HG03066 (cell line): ENCODE measurements around the gene SLC6A8.

Source experiments
- ATAC-seq: cut with Tn5 transposase; IDR thresholded peaks from one replicate; pipeline ENCODE4 v1.9.1; 2021; ENCODE audit warnings: low read depth; ENCODE audit not compliant: unreplicated experiment

SLC6A8 gene

DNA sequence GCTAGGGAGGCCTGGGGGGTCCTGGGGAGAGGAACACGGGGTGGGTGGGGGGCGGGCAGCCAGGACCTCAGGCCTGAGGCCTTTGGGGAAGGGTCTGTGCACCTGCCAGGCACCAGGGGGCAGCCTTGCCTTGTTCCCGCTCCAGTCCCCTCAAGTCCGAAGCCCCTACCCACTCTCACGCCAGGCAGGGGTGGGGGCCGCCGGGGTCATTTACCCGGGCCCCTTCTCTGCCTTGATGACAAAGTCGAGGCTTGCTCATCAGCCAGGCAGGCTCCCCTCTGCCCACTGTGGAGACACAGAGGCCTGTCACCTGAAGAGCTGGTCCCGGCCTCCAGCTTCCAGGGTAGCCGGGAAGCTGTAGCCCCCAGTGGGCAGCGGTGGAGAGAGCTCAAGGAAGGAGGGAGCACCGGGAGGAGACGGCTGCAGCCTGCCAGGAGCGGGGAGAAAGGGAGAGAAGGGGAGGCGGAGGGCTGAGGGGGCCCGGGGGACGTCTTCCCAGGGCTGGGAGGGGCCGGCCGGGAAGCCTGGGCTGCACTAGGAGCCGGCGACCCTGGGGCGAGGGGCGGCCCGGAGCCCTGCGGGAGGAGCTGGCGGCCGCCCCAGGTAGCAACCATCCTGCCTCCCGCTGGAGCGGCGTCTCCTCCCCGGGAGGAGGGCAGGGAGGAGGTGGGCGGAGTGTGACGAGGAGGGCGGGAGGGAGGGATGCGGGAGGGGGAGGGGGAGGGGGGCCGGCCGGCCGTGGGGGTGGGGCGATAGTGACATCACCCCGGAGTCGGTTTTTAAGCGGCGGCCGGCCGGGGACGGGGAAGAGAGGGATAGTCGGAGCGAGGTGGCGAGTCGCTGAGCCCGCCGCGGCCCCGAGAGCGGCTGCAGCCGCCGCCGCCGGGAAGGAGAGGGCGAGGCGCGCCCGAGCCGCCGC is at the start of gene SLC6A8:
TSS of gene SLC6A8 (plus strand) at position 806 of the 919 bp plus-strand sequence. CDS start 649 bp downstream, outside the sequence.
- no peak for ATAC-seq

- no peak for ATAC-seq
These were observed 49.7 kb upstream of the SLC6A8 start for GRCh38 chrX:153638041-153638371.

GRCh38 chrX:153638436-153639176 is 49.1 kb upstream of the SLC6A8 start:
- no peak for ATAC-seq

DNA sequence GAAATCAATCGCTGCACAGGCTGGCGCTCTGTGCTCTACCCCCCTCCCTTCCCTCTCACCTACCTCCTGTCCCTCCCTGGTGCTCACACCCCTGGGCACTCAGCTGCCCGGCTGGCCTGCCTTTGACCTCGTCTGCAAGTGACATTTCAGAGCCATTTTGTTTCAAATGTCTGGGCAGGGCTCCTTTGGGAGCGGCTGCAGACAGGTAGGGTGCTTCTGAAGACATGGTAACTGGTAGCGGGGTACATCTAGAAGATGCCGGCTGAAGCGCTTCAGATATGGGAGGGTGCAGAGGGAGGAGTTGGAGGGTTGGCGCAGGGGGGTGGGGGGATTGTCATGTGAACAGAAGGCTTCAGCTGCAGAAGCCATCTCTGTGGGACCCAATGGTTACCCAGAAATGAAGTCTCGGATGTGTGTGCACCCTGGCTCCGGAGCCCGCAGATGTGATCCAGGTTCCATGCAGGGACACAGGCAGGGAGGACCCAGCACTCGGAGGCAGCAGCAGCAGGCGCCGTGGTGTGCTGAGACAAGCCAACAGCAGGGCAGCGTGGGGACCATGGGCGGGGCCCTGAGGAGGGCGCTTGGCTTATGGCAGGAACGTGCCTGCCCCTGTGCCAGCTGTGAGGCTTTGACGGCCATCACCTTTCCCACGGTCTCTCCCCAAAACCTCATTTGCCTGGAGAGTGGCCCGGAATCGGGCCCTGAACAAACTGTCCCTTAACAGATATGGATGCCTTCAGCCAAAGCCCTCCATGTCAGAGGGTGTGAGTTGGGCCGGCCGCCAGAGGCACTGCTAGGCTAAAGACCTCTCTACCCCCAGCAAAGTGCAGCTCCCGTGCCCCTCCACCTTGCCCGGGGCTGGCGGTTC is 48.3 kb upstream of the SLC6A8 start:
- no peak for ATAC-seq

DNA sequence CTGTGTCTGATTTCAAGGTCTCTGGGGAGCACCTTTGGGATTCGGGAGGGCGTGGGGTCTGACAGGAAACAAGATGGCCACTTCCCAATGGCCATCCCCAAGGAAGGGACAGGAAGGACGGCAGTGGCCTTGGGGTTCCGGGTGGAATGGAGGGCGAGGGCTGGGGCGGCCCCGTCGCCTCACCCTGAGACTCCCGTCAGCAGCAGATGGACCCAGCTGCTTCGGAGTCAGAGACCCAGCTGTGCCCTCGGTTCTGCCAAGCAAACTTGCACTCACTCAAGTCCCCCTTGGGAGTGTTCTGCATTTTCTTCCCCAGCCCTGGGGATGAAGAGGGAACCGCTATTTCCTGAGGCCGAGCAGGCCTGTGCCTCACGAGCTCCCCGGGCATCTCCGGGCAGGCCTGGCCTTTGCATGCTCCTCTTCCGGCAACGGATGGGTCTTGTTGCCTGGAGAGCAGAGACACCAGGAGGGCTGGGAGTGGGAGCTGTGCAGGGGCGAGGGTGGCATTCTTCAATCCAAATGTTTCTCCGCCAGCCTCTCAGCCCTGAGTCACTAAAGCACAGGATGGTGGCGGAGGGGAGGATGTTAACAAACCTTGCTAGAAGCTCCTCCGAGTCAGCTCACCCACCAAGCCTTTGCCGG is 47.6 kb upstream of the SLC6A8 start:
- ATAC-seq = no peak

GRCh38 chrX:153640736-153641575 is 46.8 kb upstream of the SLC6A8 start:
- ATAC-seq = no peak

- no peak for ATAC-seq
These were observed 46.1 kb upstream of the SLC6A8 start for GRCh38 chrX:153641627-153642026.

DNA sequence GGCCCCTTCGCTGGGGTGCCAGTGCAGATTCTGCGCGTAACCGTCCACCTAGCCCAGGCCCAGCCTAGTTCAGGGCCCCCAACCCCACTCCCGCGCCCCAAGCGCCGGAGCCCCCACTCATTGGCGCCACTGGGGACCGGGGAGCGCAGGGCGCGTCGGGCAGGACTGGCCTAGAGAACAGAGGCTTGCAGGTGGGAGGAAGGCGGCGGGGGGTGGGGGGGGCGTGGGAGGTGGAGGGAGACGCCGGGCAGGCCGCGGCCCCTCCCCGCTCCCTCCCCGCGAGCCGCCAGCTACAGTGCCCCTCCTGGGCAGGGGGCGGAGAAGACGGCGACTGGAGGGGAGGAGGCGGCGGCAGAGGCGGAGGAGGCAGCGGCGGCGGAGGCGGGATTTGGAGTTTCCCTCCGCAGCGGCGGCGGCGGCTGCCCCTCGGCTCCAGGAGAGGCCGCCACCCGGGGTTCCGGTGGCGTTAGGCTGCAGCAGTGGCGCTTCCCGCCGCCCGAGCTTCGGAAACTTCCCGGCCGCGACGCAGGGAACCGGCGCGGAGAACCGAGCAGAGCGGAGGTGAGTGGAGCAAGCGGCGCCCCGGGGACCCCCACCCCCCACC is 45.6 kb upstream of the SLC6A8 start:
- no peak for ATAC-seq

DNA sequence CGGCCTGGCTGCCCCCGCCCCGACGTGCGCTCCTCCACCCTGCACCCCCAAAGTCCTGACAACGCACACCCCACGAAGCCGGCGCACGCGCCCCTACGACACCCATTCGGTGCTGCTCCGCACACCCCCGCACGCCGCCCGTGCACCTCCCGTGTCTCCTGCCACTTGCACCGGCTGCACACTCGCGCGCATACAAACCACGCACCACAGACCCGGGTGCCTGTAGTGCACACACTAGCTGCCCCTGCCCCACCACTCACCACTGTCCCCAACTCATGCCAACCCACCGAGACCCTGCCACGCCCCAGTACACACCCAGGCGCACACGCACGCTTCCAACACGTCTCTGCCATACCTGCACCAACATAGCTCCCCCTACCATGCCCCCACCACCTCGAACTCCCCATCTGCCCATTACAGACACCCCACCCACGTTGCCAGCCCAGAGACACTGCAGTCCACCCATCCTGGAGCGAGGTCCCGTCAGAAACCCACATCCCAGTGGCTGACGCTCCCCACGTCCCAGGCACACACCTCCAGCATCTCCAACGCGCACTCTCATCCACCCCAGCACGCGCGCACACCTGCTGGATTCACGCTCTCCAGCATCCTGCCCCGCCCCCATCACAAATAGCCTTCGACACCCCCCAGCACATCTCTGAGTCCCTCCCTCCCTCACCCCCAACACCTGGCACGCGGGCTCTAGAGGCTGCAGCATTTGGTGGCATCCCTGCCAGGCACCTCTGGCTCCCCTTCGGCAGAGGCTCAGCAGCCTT is 44.9 kb upstream of the SLC6A8 start:
- no peak for ATAC-seq

DNA sequence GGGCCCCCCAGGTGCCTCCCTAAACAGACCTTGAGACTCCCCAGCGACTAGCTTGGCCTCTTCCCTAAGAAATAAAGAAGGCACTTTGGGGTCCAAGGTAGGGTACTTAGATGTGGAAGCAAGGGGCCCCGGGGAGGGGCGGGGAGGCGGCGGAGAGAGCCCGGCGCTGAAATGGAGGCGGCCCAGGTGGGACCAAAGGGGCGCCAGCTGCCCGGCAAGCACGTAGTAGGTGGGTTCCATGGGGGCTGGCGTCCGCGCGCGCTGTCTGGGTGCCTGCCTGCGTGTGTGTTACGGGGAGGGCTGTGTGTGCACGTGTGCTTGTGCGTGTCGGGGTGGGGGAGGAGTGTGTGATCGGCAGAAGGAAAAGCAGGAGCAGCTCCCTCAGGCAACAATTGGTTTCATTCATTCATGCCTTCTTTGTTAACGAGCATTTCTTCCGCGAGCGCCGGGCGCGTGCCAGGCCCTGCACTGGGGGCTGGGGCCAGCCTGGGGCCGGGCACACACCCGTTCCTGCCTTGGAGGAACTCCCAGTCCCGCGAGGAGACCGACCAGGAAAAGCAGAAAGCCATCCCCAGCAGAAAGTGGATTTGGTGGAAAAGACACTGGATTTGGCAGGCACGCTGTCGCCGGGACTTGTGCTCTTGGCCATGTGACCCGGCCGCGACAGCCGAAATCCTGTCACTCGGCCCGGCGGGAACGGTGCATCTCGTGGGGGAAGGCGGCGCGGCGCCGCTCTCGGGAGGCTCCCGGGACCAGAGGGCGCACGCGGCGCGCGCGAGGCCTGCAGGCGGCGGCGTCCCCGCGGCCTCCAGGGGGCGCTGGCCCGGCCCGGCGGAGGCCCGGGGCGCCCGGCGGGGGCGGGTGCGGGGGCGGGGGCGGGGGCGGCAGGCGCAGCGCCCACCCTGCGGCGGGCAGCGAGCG is 44.0 kb upstream of the SLC6A8 start:
- no peak for ATAC-seq

GRCh38 chrX:153644356-153645125 is 43.2 kb upstream of the SLC6A8 start:
- ATAC-seq = no peak

GRCh38 chrX:153645151-153645550 is 42.6 kb upstream of the SLC6A8 start:
- ATAC-seq = no peak

- no peak for ATAC-seq
These were observed 41.7 kb upstream of the SLC6A8 start for GRCh38 chrX:153645921-153646488.

DNA sequence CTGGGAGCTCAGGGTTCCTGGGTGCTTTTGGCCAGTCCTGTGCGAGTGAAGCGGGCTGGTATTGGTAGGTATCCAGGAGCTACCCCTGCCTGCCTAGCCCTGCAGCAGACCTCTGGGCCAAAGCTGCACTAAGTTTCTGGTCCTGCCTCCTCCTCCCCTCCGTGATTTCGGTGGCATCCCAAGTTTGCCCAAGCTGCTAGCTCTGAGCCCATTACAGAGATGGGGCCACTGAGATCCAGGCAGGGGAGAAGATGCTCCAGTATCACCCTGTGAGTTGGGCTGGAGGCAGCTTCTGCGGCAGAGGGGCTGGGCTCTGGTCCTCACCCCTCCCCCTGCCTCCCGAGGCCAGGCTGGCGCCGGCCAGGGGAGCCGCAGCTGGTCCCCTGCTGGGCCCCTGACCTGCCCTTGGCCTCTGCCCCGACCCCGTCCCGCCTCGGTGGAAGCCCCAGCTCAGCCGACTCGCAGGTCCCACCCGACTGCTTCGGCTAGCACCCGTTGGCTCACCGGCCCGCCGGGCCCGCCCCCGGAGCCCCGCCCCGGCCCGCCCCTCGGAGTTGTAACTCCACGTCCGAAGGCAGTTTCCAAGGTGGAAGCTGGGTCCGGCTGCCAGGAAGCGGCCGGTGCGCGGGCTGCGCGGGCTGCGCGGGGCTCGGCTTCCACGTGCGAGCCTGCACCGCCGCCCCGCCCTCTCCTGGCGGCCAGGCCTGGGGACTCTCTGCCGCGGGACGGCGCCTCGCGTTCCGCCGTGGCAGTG is 40.9 kb upstream of the SLC6A8 start, which contains the start of gene DUSP9:
TSS of gene DUSP9 (plus strand) at position 584 of the 754 bp plus-strand sequence. CDS start 751 bp downstream, outside the sequence.
- no peak for ATAC-seq
